SU-DHL-6 (cell line): ENCODE data around the gene MED27.

ENCODE experiments used
- H2AFZ ChIP-seq: fragments of 200-600 bp; sonication (generic); 2 replicates; pipeline ENCODE4 v1.6.1; 2014; ENCODE audit warnings: low read depth, mild to moderate bottlenecking, moderate library complexity, mixed read lengths, antibody characterized with exemption, low read length; ENCODE audit not compliant: severe bottlenecking
- H3F3A ChIP-seq: fragments of 200-600 bp; shearing (Covaris generic); 2 replicates; pipeline ENCODE4 v1.6.0; 2016; ENCODE audit warnings: antibody characterized with exemption, mild to moderate bottlenecking; ENCODE audit not compliant: insufficient read depth
- H3K27ac ChIP-seq: fragments of 200-600 bp; sonication (generic); 2 replicates; pipeline ENCODE4 v1.5.1; 2016; ENCODE audit warnings: low read depth, mild to moderate bottlenecking, low read length, moderate library complexity, mixed read lengths
- H3K27me3 ChIP-seq: fragments of 200-600 bp; sonication (generic), shearing (Covaris generic); 2 replicates; pipeline ENCODE4 v1.6.0; 2014; ENCODE audit warnings: mild to moderate bottlenecking, low read length
- H3K36me3 ChIP-seq: fragments of 200-600 bp; sonication (generic); 2 replicates; pipeline ENCODE4 v1.6.1; 2014; ENCODE audit warnings: mild to moderate bottlenecking, low read length, mixed read lengths
- H3K4me2 ChIP-seq: fragments of 300-600, 200-600 bp; shearing (Covaris generic), sonication (generic); 2 replicates; pipeline ENCODE4 v1.6.0; 2014; ENCODE audit warnings: low read length, low read depth, mild to moderate bottlenecking; ENCODE audit not compliant: poor library complexity, severe bottlenecking
- H3K4me3 ChIP-seq: fragments of 200-600 bp; sonication (generic); 2 replicates; pipeline ENCODE4 v1.5.1; 2014; ENCODE audit warnings: antibody characterized with exemption, low read length, mild to moderate bottlenecking, mixed read lengths; ENCODE audit not compliant: insufficient read depth, poor library complexity, severe bottlenecking
- H3K79me2 ChIP-seq: fragments of 200-600 bp; sonication (generic); 2 replicates; pipeline ENCODE4 v1.6.1; 2014; ENCODE audit warnings: mild to moderate bottlenecking, low read length, moderate library complexity; ENCODE audit not compliant: insufficient read depth
- H3K9ac ChIP-seq: fragments of 200-600 bp; sonication (generic); 2 replicates; pipeline ENCODE4 v1.7.0; 2014; ENCODE audit warnings: mild to moderate bottlenecking, low read length
- H3K9me2 ChIP-seq: fragments of 200-600 bp; sonication (generic); replicated peaks from 2 replicates; pipeline ENCODE4 v1.6.1; 2014; ENCODE audit warnings: low read length; ENCODE audit not compliant: insufficient read depth
- H3K9me3 ChIP-seq: fragments of 200-600 bp; sonication (generic); 2 replicates; pipeline ENCODE4 v1.6.1; 2014; ENCODE audit warnings: low read length, mixed read lengths; ENCODE audit not compliant: insufficient read depth
- H4K20me1 ChIP-seq: fragments of 200-600 bp; sonication (generic); 2 replicates; pipeline ENCODE4 v1.6.1; 2014; ENCODE audit warnings: low read depth, mild to moderate bottlenecking, antibody characterized with exemption, low read length, moderate library complexity, mixed read lengths
- CTCF ChIP-seq: fragments of 200-600 bp; sonication (generic); IDR thresholded peaks from one replicate; pipeline ENCODE4 v1.5.1; 2017; ENCODE audit warnings: antibody characterized with exemption, mild to moderate bottlenecking, low read length, moderate library complexity; ENCODE audit not compliant: insufficient read depth, poor library complexity, severe bottlenecking
- EZH2phosphoT487 ChIP-seq: fragments of 200-600 bp; sonication (generic), shearing (Covaris generic); conservative IDR thresholded peaks from 2 replicates; pipeline ENCODE4 v1.6.1; 2018; ENCODE audit warnings: mild to moderate bottlenecking, antibody characterized with exemption, low read length, moderate library complexity, mixed read lengths

Gene MED27

DNA sequence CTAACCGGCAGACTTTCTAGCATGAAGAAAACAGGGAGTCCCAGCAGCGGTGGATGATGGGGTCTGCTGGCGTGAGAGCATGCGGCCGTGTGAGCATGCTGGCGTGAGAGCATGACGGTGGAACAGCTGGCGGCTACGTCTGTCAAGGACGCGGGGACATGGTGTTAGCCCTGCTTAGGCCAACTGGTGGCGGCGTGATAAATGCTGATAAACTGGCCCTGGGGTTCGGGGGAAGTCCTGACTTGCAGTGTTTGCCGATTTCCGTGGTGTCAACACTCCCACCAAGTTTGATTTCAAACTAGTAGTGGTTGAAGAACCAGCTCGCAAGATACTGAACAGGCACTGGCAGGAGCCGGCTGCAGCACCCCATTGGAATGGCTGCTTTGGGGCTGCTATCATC, 217.4 kb downstream of the MED27 start:
- H4K20me1 ChIP-seq, result no peaks in the 10 kb centered on the region
- H3F3A ChIP-seq, result no peaks in the 10 kb centered on the region
- no peaks in the 10 kb centered on the region for H3K27me3 ChIP-seq
- H3K9ac ChIP-seq, result no peak overlapping the region
- no peak overlapping the region for H2AFZ ChIP-seq
- H3K9me2 ChIP-seq, result no peaks in the 10 kb centered on the region
- no peaks in the 10 kb centered on the region for H3K79me2 ChIP-seq
- H3K36me3 ChIP-seq, result no peaks in the 10 kb centered on the region
- no peak overlapping the region for H3K27ac ChIP-seq
- H3K4me3 ChIP-seq, result no peak overlapping the region
- H3K4me2 ChIP-seq, result no peak overlapping the region
- no peaks in the 10 kb centered on the region for H3K9me3 ChIP-seq
- TF ChIP-seq EZH2phosphoT487, result no peak
- TF ChIP-seq CTCF, result no peak

DNA sequence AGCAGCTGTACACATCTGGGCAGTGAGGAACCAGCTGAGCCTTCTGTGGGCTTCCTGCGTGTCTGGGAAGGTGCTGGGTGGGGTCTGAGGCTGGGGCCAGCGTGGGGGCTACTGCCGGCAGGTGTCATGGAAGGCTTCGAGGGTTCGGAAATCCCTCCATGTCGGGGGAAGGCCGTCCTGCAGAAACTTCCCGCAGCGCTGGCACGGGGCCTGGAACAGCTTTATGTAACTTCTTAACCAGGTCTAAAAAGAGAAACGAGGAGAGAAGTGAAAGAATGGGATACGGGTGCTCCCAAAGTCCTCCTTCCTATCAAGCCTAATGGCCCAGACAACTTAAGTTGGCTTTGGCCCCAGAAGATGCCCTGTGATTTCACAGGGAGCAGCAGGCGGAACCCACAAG, 219.2 kb downstream of the MED27 start:
- no peak overlapping the region for H3K9ac ChIP-seq
- H3K27ac ChIP-seq, result no peak overlapping the region
- no peak for TF ChIP-seq CTCF
- no peak for TF ChIP-seq EZH2phosphoT487

DNA sequence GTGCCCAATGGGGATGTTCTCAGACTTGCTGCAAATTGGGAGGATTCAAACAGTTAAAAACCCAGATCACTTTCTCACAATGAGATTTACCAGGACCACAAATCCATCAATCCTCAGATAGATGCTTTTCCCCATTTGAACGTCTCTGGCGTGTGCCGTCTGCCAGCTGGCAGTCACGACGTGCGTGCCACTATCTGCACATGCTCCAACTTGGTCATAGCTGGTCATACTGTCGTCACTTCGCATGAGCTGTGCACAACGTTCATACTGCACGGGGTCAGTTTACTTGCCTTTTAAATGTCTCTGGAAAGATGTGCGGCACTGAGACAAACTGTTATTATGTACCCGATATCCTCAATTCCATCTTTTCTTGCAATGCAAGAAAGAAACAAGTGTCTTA, 221.5 kb downstream of the MED27 start:
- Histone ChIP-seq H3K9ac (no peak overlapping the region), H2AFZ (no peak overlapping the region), H3K4me2 (no peak overlapping the region), H3K9me2 (no peaks in the 10 kb centered on the region), H3K36me3 (no peaks in the 10 kb centered on the region), H4K20me1 (no peaks in the 10 kb centered on the region), H3K27ac (no peak overlapping the region), H3F3A (no peaks in the 10 kb centered on the region), H3K79me2 (no peaks in the 10 kb centered on the region), H3K4me3 (no peak overlapping the region), H3K9me3 (no peaks in the 10 kb centered on the region), H3K27me3 (no peaks in the 10 kb centered on the region)
- TF ChIP-seq CTCF (no peak), EZH2phosphoT487 (no peak)

More for the DNA sequence above, 219.2 kb downstream of the MED27 start:
- no peak overlapping the region for H3K4me2 ChIP-seq
- H3K36me3 ChIP-seq, result no peaks in the 10 kb centered on the region
- no peak overlapping the region for H2AFZ ChIP-seq
- H4K20me1 ChIP-seq, result no peaks in the 10 kb centered on the region
- no peak overlapping the region for H3K4me3 ChIP-seq
- H3K79me2 ChIP-seq, result no peaks in the 10 kb centered on the region
- no peaks in the 10 kb centered on the region for H3K27me3 ChIP-seq
- H3F3A ChIP-seq, result no peaks in the 10 kb centered on the region
- H3K9me3 ChIP-seq, result no peaks in the 10 kb centered on the region
- H3K9me2 ChIP-seq, result no peaks in the 10 kb centered on the region

DNA sequence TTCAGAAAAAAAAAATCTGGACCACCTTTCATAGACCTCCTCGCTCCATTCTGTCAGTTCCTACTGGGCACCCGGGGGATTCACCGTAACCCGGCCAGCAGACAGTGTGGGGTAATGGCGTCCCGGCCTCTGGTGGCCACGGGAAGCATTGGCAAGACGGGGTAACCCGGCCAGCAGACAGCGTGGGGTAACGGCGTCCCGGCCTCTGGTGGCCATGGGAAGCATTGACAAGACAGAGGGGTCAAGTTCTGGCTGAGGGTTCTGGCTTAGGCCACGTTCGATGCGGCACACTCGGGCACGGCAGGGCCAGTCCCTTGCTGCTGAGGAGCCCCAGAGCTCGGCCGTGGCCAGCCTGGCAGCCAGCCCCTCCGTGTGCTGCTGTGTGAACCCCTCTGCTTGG, 223.6 kb downstream of the MED27 start:
- Histone ChIP-seq H3F3A (no peaks in the 10 kb centered on the region), H3K9me2 (no peaks in the 10 kb centered on the region), H3K79me2 (no peaks in the 10 kb centered on the region), H3K9me3 (no peaks in the 10 kb centered on the region), H3K4me2 (no peak overlapping the region), H3K27ac (no peak overlapping the region), H2AFZ (no peak overlapping the region), H3K27me3 (no peaks in the 10 kb centered on the region), H4K20me1 (no peaks in the 10 kb centered on the region), H3K9ac (no peak overlapping the region), H3K36me3 (no peaks in the 10 kb centered on the region), H3K4me3 (no peak overlapping the region)
- no peak for TF ChIP-seq EZH2phosphoT487
- TF ChIP-seq CTCF, result no peak
